Measurements from ENCODE around the gene TMBIM6. TPM values are rescaled to one million over a fixed set of nuclear protein-coding genes. Genes with fewer than 3 reads are reported as not detected.

Gene TMBIM6
- total RNA-seq, 1 experiment from 2014 or later = 402 TPM

DNA sequence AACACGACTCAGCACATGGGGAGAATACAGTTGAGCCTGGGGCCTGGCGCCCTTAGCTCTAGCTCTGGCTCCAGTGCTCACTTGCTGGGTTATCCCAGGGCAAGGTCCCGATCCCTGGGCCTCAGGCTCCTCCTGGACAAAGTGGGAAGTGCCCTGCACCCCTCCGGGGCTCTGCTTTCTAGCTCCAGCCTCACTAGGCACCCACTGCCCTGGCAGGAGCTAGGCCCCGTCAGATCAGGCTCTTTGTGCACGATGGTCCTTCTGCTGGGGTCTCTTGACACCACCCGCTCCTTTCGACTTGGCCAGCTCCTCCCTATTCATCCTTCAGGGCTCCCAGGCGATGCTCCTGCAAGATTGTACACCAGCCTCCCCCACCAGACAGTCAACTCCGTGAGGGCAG, 63.5 kb downstream of the TMBIM6 start:
- TF ChIP-seq EZH2phosphoT487 (IDR thresholded peaks at IDR 0.05; ENCODE audit: borderline replicate concordance, low read length) (no peak), EZH2 (IDR thresholded peaks at IDR 0.05; ENCODE audit: low read length, unreplicated experiment) (no peak)
- TF ChIP-seq, protein P1, sequence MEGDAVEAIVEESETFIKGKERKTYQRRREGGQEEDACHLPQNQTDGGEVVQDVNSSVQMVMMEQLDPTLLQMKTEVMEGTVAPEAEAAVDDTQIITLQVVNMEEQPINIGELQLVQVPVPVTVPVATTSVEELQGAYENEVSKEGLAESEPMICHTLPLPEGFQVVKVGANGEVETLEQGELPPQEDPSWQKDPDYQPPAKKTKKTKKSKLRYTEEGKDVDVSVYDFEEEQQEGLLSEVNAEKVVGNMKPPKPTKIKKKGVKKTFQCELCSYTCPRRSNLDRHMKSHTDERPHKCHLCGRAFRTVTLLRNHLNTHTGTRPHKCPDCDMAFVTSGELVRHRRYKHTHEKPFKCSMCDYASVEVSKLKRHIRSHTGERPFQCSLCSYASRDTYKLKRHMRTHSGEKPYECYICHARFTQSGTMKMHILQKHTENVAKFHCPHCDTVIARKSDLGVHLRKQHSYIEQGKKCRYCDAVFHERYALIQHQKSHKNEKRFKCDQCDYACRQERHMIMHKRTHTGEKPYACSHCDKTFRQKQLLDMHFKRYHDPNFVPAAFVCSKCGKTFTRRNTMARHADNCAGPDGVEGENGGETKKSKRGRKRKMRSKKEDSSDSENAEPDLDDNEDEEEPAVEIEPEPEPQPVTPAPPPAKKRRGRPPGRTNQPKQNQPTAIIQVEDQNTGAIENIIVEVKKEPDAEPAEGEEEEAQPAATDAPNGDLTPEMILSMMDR (conservative IDR thresholded peaks at IDR 0.05; ENCODE audit: low read depth, low read length) = no peak
- intact Hi-C loops (cut with micrococcal nuclease) = no loop called here
- no peaks in the 10 kb centered on the region for H4K20me1 ChIP-seq (ENCODE audit: low read length)
- no peaks in the 10 kb centered on the region for H3K9me2 ChIP-seq (replicated peaks; ENCODE audit: low read length)
- no peaks in the 10 kb centered on the region for H3K4me1 ChIP-seq (ENCODE audit: insufficient read depth, low read length)
- DNase-seq (no peak), ATAC-seq (no peak)
- no peak overlapping the region for H3K27ac ChIP-seq (ENCODE audit: low read length)
- ChIA-PET CTCF (no interaction called here), POLR2A (ENCODE audit: unreplicated experiment) (no interaction called here)
- no peaks in the 10 kb centered on the region for H3K9me3 ChIP-seq (ENCODE audit: low read length)
- BruUV-seq (replicated peaks) = TSS peak; percentile 18
- H3K4me2 ChIP-seq (ENCODE audit: low read length) = no peak overlapping the region
- no peaks in the 10 kb centered on the region for H3K79me2 ChIP-seq (ENCODE audit: low read length)
- no peak overlapping the region for H3K9ac ChIP-seq (ENCODE audit: low read length)
- H3K27me3 ChIP-seq (ENCODE audit: low read length) = no peaks in the 10 kb centered on the region
- H3K36me3 ChIP-seq (ENCODE audit: low read depth, low read length) = no peaks in the 10 kb centered on the region
- no peak overlapping the region for H2AFZ ChIP-seq (ENCODE audit: low read length)
- H3F3A ChIP-seq (ENCODE audit: low read length, unreplicated experiment) = no peaks in the 10 kb centered on the region
- no peak overlapping the region for H3K4me3 ChIP-seq (ENCODE audit: low read length)

DNA sequence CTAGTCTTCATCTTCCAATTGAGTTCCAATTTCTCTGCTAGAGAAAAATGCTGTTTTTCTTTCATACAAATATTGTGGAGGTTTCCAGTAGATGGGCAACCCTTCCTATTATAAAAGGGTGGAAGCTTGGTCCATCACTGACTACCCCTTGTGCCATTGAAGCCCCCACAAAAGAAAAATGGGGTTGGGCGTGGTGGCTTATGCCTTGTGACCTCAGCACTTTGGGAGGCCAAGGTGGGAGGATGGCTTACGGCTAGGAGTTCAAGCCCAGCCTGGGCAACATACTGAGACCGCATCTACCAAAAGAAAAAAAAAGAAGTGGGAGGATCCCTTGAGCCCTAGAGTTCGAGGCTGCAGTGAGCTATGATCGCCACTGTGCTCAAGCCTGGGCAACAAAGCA, 64.1 kb downstream of the TMBIM6 start:
- H3K4me2 ChIP-seq (ENCODE audit: low read length) = no peak overlapping the region
- no peak overlapping the region for H3K4me3 ChIP-seq (ENCODE audit: low read length)
- TF ChIP-seq, protein P1 (conservative IDR thresholded peaks at IDR 0.05; ENCODE audit: low read depth, low read length) = no peak
- TF ChIP-seq EZH2phosphoT487 (IDR thresholded peaks at IDR 0.05; ENCODE audit: borderline replicate concordance, low read length) (no peak), EZH2 (IDR thresholded peaks at IDR 0.05; ENCODE audit: low read length, unreplicated experiment) (no peak)
- ChIA-PET POLR2A (ENCODE audit: unreplicated experiment) (no interaction called here), CTCF (no interaction called here)
- no TSS peak for BruUV-seq (replicated peaks)
- ATAC-seq = no peak
- H3K9me3 ChIP-seq (ENCODE audit: low read length) = no peaks in the 10 kb centered on the region
- H3K79me2 ChIP-seq (ENCODE audit: low read length) = no peaks in the 10 kb centered on the region
- H3K9me2 ChIP-seq (replicated peaks; ENCODE audit: low read length) = no peaks in the 10 kb centered on the region
- no peak overlapping the region for H2AFZ ChIP-seq (ENCODE audit: low read length)
- H3K27ac ChIP-seq (ENCODE audit: low read length) = no peak overlapping the region
- H3K9ac ChIP-seq (ENCODE audit: low read length) = no peak overlapping the region
- no peaks in the 10 kb centered on the region for H3F3A ChIP-seq (ENCODE audit: low read length, unreplicated experiment)
- intact Hi-C loops (cut with micrococcal nuclease) = no loop called here
- H4K20me1 ChIP-seq (ENCODE audit: low read length) = no peaks in the 10 kb centered on the region
- H3K4me1 ChIP-seq (ENCODE audit: insufficient read depth, low read length) = no peaks in the 10 kb centered on the region
- no peaks in the 10 kb centered on the region for H3K36me3 ChIP-seq (ENCODE audit: low read depth, low read length)
- no peaks in the 10 kb centered on the region for H3K27me3 ChIP-seq (ENCODE audit: low read length)
- DNase-seq = no peak

DNA sequence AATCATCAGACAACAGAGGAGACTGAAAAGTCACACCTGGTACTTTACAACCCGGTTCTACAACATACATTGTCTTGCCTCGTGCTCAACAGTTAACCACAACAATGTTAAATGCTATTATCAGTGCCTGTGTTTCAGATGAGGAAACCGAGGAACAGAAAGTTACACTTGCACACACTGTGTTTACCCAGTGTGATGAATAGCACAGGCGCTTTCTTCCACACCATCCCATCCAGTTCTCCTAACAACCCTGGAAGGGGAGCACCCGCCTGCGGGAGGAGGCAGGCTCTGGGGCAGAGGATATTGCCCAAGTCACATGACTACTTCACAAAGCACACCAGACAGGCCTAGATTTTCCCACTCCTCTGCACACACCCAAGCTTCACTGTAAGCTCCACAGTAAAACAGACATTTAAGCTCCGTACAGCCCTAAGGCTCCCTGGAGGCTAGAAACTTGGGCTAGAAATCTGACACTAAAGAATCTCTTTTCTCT, 65.0 kb downstream of the TMBIM6 start:
- intact Hi-C loops (cut with micrococcal nuclease) = no loop called here

More for the DNA sequence above, 65.0 kb downstream of the TMBIM6 start:
- no peak overlapping the region for H3K9ac ChIP-seq (ENCODE audit: low read length)
- no peaks in the 10 kb centered on the region for H3F3A ChIP-seq (ENCODE audit: low read length, unreplicated experiment)
- no peaks in the 10 kb centered on the region for H3K27me3 ChIP-seq (ENCODE audit: low read length)
- no peak overlapping the region for H2AFZ ChIP-seq (ENCODE audit: low read length)
- no peaks in the 10 kb centered on the region for H4K20me1 ChIP-seq (ENCODE audit: low read length)
- no peaks in the 10 kb centered on the region for H3K9me2 ChIP-seq (replicated peaks; ENCODE audit: low read length)
- no peak overlapping the region for H3K4me2 ChIP-seq (ENCODE audit: low read length)
- H3K79me2 ChIP-seq (ENCODE audit: low read length) = no peaks in the 10 kb centered on the region
- BruUV-seq (replicated peaks) = no TSS peak
- H3K4me1 ChIP-seq (ENCODE audit: insufficient read depth, low read length) = no peaks in the 10 kb centered on the region
- CTCF ChIA-PET = no interaction called here
- TF ChIP-seq, protein P1 (conservative IDR thresholded peaks at IDR 0.05; ENCODE audit: low read depth, low read length) = no peak
- TF ChIP-seq EZH2 (IDR thresholded peaks at IDR 0.05; ENCODE audit: low read length, unreplicated experiment) (no peak), EZH2phosphoT487 (IDR thresholded peaks at IDR 0.05; ENCODE audit: borderline replicate concordance, low read length) (no peak)
- no peaks in the 10 kb centered on the region for H3K9me3 ChIP-seq (ENCODE audit: low read length)
- ATAC-seq = no peak
- no peak overlapping the region for H3K4me3 ChIP-seq (ENCODE audit: low read length)
- H3K36me3 ChIP-seq (ENCODE audit: low read depth, low read length) = no peaks in the 10 kb centered on the region
- no peak overlapping the region for H3K27ac ChIP-seq (ENCODE audit: low read length)
- POLR2A ChIA-PET (ENCODE audit: unreplicated experiment) = no interaction called here
- DNase-seq = no peak

All from PC-3 (cell line).